COLO668 (cell line): ENCODE data around the gene WBP1L.
"Not testable (repeated sequence)": the region's sequence is repeated elsewhere in the genome, so short reads cannot be mapped to it uniquely, and the experiment has no call there.

ENCODE experiments used
- DNase-seq: peaks from one replicate; lab custom pipeline; 2025; ENCODE audit not compliant: unreplicated experiment; lab: John Stamatoyannopoulos, UW

The WBP1L gene

DNA sequence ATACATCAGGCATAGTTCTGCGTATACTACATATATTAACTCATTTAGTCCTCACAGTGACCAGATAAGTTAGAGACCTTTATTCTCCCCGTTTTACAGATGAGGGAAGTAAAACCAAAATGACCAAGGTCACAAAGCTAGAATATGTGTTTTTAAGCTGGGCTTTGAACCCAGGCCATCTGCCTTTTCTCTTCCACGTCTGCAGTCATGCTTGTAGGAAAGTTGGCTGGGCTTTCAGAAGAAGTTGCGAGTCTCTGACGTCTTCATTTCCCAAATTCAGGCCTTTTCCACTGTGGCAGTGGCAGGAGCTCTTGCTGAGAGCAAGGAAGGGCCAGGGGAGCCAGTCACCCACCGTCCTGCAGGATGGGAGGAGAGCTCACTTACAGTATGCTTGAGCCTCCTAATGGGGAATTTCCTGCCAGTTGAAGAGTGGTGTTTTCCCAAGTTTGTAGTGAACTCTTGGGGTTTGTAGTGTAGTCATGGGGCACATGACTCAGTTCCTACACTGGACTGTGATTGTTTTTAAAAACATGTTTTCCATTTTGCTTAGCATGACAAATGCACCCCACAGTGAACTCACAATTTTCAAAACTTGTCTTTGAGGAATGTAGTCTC, 59.3 kb downstream of the WBP1L start:
- DNase-seq = no peak

DNA sequence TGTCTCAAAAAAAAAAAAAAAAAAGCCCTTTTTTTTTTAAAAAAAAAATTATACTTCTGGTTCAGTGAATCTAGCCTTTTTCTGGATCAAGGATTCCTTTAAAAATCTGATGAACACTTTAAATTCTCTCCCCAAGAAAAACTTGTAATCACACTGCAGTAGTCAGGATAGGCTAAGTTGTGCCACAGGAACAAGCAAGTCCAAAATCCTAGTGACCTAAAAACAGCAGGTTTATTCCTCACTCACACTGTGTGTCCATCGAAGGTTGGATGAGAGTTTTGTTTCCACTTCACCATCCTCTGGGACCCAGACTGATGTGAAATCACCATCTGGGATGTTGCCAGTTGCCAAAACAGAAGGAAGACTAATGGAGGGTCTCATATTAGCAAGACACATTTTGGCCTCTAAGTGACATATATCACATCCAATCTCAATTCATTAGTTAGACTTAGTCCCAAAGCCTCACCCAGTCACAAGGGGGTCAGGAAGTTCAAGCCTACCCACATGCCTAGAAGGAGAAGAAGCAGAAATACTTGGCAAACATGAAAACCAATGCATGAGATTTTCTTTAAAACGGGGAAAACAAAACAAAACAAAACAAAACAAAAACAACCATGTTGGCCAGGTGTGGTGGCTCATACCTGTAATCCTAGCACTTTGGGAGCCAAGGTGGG, 60.8 kb downstream of the WBP1L start:
- no peak for DNase-seq

DNA sequence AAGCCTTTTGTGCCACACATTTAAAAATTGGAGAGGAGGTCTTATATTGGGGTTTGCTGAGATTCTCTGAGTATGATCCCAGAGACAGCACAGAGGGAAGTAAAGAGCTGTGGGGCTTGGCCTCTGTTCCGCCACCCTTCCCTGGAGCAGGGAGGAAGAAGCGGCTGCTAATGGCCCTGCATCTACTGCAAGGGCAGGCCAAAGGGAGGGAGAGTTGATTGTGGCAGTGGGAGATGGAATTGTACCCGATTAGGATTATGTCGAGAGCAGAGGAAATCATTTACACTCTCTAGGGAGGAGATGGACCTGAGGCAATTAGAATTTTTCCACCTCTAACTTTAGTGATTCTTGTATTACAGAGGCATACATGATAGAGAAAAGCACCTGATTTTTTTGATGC, 64.6 kb downstream of the WBP1L start:
- DNase-seq = no peak

DNA sequence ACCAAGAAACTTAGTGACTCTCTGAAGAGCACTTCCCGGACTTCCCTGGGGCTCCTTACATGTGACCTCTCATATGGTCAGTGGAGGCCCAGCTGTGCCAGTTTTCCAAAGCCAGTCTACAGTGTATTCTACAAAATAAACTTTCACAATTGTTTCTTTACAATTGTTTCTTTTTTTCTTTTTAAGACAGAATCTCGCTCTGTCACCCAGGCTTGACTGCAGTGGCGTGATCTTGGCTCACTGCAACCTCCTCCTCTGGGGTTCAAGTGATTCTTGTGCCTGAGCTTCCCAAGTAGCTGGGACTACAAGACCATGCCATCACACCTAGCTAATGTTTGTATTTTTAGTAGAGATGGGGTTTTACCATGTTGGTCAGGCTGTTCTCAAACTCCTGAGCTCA, 67.6 kb downstream of the WBP1L start:
- DNase-seq = no peak

DNA sequence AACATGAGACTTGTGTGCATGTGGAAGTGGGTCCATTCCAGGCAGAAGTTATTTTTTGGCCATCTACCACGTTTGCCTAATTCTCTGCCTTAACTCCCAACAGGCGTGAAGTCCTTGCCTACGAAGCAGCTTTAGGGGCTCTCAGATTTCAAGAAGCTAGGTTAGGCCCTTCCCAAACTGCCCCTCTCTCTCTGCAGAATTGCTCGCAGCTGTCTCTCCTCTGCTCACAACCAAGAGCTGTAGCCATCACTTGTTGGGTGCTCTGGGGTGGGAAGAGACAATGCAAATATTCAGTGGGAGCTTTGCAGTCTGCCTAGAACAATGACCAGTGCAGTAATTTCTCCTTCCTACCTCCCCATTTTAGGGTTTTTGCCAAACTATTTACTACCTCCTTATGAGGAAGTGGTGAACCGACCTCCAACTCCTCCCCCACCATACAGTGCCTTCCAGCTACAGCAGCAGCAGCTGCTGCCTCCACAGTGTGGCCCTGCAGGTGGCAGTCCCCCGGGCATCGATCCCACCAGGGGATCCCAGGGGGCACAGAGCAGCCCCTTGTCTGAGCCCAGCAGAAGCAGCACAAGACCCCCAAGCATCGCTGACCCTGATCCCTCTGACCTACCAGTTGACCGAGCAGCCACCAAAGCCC, 68.6 kb downstream of the WBP1L start:
- no peak for DNase-seq

DNA sequence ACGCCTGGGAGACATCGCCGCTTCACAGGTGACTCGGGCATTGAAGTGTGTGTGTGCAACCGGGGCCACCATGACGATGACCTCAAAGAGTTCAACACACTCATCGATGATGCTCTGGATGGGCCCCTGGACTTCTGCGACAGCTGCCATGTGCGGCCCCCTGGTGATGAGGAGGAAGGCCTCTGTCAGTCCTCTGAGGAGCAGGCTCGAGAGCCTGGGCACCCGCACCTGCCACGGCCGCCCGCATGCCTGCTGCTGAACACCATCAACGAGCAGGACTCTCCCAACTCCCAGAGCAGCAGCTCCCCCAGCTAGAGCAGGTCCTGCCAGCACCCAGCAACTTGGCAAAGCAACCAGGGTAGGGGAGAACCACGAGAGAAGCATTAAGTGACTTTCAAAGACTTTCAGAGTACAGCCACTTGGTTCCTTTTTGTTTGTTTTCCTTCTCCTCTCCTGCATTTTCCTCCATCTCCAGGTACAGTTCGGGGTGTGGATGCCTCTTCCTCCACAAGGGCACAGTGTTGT, 69.3 kb downstream of the WBP1L start:
- DNase-seq = no peak

DNA sequence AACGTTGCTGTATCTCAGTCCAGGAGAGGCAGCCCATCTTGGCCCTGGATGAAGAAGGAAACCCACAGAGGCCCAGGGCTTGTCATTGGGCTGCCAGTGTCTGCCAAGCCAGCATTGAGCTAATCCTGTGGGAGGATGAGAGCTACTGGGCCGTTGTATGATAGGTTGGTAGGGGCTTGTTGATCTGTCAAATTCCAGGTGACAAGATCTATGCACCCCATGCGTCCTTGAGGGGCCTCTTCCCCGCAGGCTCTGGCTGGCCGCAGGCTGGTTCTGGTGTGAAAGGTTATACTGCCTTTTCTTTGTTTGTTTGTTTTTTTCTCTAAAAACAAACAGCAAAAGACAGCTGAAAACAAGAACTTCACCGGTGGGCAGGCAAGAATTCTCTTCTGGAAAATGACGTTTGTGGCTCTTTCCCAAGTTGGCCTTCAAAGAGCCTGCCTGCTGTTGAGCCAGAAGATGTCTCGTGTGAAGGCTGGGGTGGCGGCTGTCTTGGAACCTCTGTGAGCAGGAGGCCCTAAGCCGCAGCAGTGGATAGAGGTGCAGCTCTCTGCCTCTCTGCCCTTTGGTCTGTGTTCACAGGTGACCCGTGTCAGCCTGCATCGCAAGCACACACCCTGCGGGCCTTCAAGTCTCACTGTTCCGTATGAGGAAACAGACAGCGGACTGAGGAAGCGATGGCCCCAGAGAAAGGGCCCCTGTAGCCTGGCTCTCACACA, 70.1 kb downstream of the WBP1L start:
- DNase-seq = no peak

DNA sequence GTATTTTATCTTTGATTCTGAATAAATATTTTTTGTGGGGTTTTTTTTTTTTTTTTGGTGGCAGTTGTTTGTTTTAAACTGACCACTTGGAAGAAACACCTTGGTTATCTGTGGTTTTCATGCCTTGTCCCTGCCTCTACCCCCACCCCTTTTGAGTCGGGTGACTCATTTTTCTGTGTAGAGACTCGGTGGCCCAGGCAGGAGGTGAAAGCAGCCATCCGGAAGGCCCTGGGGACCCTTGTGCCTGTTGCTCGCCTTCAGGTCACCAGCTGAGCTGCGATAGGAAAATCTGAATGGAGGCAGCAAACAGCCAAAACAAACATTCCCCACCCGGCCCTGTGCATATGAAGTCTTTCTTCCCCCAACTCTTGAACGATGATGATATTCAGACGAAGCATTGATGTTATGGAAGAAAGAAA, 70.7 kb downstream of the WBP1L start:
- DNase-seq = no peak

DNA sequence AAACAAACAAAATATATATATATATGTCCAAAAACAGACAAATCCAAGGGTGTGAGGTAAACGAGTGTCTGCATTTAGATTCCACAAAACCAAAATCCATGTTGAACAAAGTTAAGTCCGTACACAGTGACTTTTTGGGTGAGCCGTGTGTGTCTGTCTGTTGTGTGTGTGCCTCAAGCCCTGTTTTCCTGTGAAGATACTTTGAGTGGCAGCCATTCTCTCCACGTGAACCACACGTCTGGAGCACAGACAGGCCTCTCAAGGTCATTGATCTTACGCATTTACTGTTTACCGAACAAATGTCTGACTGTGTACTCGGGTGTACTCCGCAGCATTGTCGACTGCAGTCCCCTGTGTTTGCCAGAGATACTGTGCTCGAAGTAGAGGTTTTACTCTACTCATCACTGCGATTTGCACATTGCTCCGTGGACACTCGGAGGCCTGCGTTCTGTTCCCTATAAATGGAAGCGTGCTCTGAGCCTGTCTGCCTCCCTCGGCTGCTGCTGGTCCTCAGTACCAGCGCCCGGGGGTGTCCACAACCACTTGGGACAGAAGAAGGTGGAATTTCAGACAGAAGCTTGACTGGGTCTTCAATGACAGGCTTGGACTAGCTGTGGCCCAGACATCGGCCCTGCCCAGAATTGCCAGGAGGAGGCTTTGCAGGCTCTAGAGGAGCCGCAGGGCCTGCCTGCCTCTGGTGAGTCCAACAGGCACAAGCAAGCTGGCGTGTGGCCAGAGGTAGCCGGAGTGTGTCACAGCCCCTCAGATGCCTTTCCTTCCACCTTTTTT, 71.3 kb downstream of the WBP1L start:
- DNase-seq = no peak

DNA sequence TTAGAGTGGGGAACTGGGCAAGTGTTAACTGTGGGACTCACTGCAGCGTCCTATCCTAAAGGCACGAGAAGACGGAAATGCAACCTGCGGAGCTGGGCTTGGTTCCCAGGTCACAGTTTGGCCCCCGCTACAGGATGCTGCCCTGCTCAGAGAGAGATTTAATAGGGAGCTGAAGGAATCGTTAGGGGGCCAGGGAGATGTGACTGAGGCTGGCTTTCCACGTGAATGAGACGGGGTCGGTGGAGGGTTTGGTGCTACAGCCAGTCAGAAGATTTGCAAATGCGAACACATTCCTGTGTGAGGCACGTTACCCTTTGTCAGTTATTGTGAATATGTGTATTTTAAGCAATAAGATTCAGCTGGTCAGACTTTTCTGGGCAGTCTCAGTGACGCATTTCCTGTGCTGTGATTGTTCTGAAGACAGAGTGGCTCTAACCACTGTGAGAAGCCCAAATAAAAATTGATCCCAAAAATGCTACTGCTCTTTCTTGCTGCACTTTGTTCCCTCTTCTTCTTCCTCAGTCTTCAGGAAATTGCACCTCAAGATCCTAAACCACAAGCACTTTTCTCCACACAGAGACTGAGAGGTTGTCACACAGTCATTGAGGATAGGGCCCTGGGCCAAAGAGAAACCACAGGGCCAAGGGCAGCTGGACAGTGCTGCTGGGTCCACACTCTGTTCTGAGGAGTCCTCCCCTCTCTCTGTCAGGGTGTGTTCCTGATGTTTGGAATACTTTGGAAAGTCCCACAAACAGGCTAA, 72.2 kb downstream of the WBP1L start:
- no peak for DNase-seq

DNA sequence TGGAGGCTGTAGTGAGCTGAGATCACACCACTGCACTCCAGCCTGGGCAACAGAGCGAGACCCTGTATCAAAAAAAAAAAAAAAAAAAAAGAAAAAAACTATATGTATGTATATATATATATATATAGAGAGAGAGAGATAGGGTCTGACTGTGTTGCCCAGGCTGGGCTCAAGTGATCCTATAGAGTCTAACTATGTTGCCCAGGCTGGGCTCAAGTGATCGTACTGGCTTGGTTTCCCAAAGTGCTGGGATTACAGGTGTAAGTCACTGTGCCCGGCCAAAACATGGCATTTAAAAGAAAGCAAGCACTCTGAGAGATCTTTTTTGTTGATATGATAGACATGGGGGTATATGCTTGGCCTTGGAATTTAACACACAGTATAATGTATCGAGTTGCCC, 73.4 kb downstream of the WBP1L start:
- no peak for DNase-seq

DNA sequence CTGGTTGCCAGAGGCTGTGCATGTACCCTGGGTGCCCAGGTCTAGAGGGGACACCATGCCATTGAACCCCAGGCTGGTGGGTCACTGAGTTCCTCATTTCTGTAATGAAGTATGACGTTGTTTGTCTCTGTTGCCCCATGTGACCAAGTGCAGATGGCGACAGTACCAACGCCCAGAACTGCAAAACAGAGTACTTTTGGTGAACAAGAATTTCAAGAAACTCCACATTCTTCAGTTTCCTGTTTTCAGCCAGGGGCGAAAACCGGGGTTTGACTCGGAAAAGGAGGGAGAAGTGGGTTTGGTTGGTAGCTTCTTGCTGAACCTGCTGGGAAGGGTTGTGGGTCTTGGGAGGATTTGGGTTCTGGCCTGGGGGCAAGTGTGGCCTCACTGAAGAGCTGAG, 75.3 kb downstream of the WBP1L start:
- DNase-seq = no peak

DNA sequence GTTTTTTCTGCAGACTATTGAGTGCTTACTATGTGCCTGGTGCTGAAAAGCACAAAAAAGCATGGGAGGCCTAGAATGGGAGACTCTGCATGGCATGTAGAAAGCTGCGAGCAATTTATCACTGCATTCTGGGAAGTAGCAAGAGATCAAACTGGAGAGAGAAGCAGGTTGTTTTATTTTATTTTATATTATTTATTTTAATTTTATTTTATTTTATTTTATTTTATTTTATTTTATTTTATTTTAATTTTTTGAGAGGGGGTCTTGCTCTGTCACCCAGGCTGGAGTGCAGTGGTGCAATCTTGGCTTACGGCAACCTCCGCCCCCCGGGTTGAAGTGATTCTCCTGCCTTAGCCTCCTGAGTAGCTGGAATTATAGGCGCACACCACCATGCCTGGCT, 76.3 kb downstream of the WBP1L start:
- DNase-seq = not testable (repeated sequence)

DNA sequence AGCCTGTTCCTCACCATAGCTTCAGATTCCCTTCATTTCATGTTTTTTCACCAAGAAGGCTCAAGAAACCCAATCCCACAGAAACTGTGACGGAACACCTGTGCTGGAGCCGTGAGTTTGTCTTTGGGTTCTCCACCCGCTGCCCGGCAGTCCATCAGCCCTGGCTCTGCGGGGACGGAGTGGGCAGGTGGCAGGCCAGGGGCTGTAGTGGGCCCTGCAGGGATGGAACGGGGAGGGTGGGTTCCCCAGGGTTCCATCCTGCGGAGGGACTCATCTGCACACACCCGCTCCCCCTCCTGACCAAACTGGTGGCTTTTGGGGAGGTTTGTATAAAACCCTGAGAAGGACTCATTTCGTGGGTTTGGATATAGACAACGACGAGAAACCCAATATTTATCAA, 78.5 kb downstream of the WBP1L start:
- no peak for DNase-seq

DNA sequence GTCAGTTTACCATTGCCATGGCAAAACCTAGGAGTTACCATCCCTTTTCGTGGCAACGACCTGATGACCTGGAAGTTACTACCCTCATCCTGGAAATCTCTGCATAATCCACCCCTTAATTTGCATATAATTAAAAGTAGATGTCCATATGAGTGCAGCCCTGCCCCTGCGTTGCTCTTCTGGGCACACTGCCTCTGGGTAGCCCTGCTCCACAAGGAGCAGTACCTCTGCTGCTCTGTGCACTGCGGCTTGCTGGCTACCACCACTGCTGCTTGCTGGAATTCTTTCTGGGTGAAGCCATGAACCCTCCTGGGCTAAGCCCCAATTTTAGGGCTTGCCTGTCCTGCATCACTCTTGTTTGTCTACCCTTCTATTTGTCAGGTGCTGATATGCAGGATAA, 80.9 kb downstream of the WBP1L start:
- no peak for DNase-seq

DNA sequence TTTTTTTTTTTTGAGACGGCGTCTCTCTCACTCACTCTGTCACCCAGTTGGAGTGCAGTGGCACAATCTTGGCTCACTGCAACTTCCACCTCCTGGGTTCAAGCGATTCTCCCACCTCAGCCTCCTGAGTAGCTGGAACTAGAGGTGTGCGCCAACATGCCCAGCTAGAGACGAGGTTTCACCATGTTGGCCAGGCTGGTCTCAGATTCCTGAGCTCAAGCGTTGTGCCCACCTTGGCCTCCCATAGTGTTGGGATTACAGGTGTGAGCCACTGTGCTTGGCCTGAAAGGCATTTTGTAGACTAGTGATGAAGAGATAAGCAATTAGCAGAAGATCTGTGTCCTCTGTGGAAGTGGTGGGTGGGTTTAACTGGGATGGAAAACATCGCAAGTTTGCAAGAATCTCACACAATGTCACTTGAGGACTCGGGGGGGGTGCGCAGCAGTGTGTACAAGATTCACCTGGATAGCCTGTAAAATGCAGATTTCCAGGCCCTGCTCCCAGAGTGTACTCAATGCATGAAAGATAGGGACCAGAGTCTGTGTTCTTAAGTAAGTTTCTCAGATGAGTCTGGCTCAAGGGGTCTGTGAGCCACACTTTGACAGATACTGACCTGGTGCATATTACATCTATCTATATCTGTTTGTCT, 82.5 kb downstream of the WBP1L start:
- DNase-seq = no peak

DNA sequence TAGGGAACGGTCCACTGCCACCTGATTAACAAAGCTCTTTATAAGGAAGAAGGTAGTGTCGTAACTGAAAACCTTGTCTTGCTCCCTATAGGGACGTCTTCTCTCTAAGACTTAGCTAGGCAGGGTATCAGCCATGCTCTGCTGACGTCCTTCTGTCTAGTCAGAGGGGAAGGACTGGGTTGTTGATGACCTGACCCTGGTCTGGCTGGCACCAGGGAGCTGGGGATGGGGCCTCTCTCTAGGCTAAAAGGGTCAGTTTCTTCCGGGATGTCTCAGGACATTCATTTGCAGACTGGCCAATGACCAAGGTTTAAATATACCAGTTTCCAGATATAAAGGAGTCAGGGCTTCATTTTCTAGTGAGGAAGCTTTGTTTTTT, 83.8 kb downstream of the WBP1L start:
- no peak for DNase-seq

DNA sequence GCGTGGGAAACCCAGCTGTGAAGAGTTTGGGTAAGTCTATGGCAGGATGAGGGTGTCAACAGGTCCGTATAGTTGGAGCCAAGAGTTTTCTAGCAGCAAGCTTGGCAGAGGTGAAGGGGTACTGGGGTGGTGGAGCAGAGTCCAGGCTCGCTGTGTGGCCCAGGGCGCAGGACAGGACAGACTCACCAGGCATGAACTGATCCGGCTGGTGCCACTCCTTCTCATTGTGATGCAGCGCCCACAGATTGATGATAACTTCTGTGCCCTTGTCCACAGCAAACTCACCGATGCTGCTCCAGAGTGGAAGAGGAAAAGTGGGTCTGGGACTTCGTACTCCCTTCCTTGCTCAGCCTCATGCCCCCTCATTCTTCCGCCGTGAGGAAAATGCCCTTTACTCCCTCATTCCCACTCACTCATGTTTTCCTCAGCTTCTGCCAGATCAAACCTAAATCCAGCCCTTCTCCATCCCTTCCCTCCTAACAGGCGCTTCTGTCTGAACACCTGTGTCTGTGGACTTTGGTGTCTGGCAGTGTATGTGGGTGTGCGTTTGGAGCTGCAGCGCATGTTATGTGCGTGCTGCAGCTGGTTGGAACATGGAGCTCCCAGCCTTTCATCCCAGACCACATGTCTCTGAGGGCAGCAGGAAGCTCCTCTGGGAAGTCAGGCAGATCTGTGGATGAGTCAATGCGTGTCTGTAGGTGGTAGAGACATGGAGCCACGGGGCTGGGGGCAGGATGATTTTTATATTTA, 87.7 kb downstream of the WBP1L start:
- no peak for DNase-seq

DNA sequence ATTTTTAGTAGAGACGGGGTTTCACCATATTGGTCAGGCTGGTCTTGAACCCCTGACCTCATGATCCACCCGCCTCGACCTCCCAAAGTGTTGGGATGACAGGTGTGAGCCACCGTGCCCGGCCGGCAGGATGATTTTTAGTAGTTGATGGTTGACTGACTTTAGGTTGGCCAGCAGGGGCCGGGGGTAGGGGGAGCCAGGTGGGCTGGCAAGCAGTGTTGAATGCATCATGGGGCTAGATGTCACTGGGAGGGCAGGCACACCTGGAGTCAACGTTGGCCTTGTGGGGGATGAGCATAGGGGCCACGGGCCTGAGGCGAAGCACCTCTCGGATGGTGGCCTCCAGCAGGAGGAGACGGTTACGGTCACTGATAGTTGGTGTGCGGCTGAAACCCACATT, 88.5 kb downstream of the WBP1L start:
- no peak for DNase-seq
